RCC 7860 (cell line): ENCODE measurements around the gene PEX7.
"Not testable (repeated sequence)": the region's sequence is repeated elsewhere in the genome, so short reads cannot be mapped to it uniquely, and the experiment has no call there.

ENCODE experiments used
- DNase-seq: peaks from one replicate; pipeline ENCODE4 v3.0.0-alpha.2; 2015; ENCODE audit warnings: low spot score
- FAIRE-seq: peaks from 2 replicates; lab custom pipeline; 2012; peaks lifted over from hg19 to GRCh38; lab: Jason Lieb, UNC

The PEX7 gene

GRCh38 chr6:136790411-136791295 is 31.7 kb upstream of the PEX7 start:
- no peak for FAIRE-seq
- no peak for DNase-seq

- DNase-seq (no peak), FAIRE-seq (no peak)
Observed at GRCh38 chr6:136791296-136792094, 30.9 kb upstream of the PEX7 start.

- DNase-seq, result no peak
Observed at GRCh38 chr6:136792095-136792409, 30.3 kb upstream of the PEX7 start.

GRCh38 chr6:136792410-136793262 is 29.8 kb upstream of the PEX7 start, which contains the start of gene MAP3K5:
TSS of gene MAP3K5 (minus strand) at chr6:136792477. CDS start at chr6:136792157, 320 bp downstream.
- DNase-seq (peak; percentile 62), FAIRE-seq (no peak)

More at GRCh38 chr6:136792095-136792409, 30.3 kb upstream of the PEX7 start:
- no peak for FAIRE-seq

- no peak for FAIRE-seq
- no peak for DNase-seq
Observed at GRCh38 chr6:136793363-136793762, 29.0 kb upstream of the PEX7 start.

GRCh38 chr6:136795386-136795785 is 27.0 kb upstream of the PEX7 start:
- FAIRE-seq (no peak), DNase-seq (no peak)

GRCh38 chr6:136795996-136796395 is 26.4 kb upstream of the PEX7 start:
- no peak for DNase-seq
- FAIRE-seq, result no peak

- FAIRE-seq (no peak), DNase-seq (no peak)
Observed at GRCh38 chr6:136798044-136798443, 24.3 kb upstream of the PEX7 start.

- DNase-seq, result no peak
Observed at GRCh38 chr6:136801581-136801980, 20.8 kb upstream of the PEX7 start.

GRCh38 chr6:136803608-136804007 is 18.8 kb upstream of the PEX7 start:
- DNase-seq (no peak), FAIRE-seq (no peak)

More at GRCh38 chr6:136801581-136801980, 20.8 kb upstream of the PEX7 start:
- FAIRE-seq, result no peak

GRCh38 chr6:136809091-136809860 is 13.1 kb upstream of the PEX7 start:
- DNase-seq, result no peak

GRCh38 chr6:136811272-136811671 is 11.1 kb upstream of the PEX7 start:
- no peak for FAIRE-seq
- DNase-seq, result no peak

More at GRCh38 chr6:136809091-136809860, 13.1 kb upstream of the PEX7 start:
- no peak for FAIRE-seq

- no peak for FAIRE-seq
- no peak for DNase-seq
Observed at GRCh38 chr6:136812174-136812573, 10.2 kb upstream of the PEX7 start.

GRCh38 chr6:136815608-136816007 is 6.8 kb upstream of the PEX7 start:
- DNase-seq, FAIRE-seq: not testable (repeated sequence)

GRCh38 chr6:136816656-136817055 is 5.7 kb upstream of the PEX7 start:
- no peak for DNase-seq
- no peak for FAIRE-seq

GRCh38 chr6:136820561-136820960 is 1.8 kb upstream of the PEX7 start:
- DNase-seq (no peak), FAIRE-seq (no peak)

- FAIRE-seq (no peak), DNase-seq (no peak)
Observed at GRCh38 chr6:136822046-136822375, 381 bp upstream of the PEX7 start.

- FAIRE-seq (no peak), DNase-seq (no peak)
Observed at GRCh38 chr6:136823128-136823660, 802 bp downstream of the PEX7 start.

GRCh38 chr6:136826216-136826615 is 3.8 kb downstream of the PEX7 start:
- FAIRE-seq (no peak), DNase-seq (no peak)
